ENCODE measurements around the gene CASKIN1.

DNA sequence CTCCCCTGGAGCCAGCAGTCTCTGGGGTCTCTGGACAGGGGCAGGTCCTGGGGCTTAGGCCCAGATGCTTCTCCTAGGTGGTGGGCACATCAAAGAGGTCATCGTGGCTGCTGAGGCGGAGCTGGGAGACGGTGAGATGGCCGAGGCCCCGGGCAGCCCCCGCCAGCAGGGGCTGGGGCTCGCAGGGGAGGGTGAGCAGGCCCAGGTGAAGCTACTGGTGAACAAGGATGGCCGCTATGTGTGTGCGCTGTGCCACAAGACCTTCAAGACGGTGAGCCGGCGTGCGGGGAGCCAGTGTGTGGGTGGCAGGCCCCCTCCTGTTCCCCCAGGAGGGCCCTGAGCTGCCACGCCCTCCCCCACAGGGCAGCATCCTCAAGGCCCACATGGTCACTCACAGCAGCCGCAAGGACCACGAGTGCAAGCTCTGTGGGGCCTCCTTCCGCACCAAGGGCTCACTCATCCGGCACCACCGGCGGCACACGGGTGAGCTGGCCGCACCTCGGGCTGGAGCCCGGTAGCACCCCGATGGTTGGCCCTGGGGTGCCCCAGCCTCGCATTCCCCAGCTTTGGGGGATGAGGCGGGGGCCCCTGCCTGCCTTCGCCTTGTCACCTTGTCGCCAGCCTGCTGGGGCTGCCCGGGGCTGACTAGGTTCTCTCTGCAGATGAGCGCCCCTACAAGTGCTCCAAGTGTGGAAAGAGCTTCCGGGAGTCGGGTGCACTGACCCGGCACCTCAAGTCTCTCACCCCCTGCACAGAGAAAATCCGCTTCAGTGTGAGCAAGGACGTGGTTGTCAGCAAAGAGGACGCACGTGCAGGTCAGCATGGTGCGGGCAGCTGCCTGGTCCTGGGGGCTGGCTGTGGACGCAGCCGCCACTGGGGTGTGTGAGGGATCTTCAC lies 35.9 kb upstream of the CASKIN1 start:
- TF ChIP-seq REST (IDR thresholded peaks at IDR 0.05; ENCODE audit: insufficient read depth in 1 of 2, low read depth in 2 of 2, low read length in 2 of 2), result no peak
- TF ChIP-seq TAF1 (IDR thresholded peaks at IDR 0.05; ENCODE audit: borderline replicate concordance, insufficient read depth, low read length), result no peak
- no peak for TF ChIP-seq POLR2AphosphoS5 (IDR thresholded peaks at IDR 0.05; ENCODE audit: low read depth, low read length)
- TF ChIP-seq SIN3A (IDR thresholded peaks at IDR 0.05; ENCODE audit: borderline replicate concordance, insufficient read depth, low read length), result no peak

All from PFSK-1 (cell line).